Mesenchymal stem cell (in vitro differentiated cells and primary cell): ENCODE results near the gene LOXL3.

Experiments used
- DNase-seq: peaks from one replicate; pipeline ENCODE4 v3.0.0-alpha.2; 2013
- H2AFZ ChIP-seq: one replicate; pipeline ENCODE4 v1.6.1; 2013; ENCODE audit warnings: low read depth, mild to moderate bottlenecking, control low read depth, inconsistent platforms, low read length, moderate library complexity
- H2AK5ac ChIP-seq: 2 replicates; pipeline ENCODE4 v1.6.1; 2013; ENCODE audit warnings: low read length, moderate library complexity, mild to moderate bottlenecking, inconsistent platforms; ENCODE audit not compliant: severe bottlenecking
- H2BK120ac ChIP-seq: one replicate; pipeline ENCODE4 v1.6.1; 2013; ENCODE audit warnings: low read depth, mild to moderate bottlenecking, inconsistent platforms, low read length, moderate library complexity
- H2BK12ac ChIP-seq, 2 experiments: one replicate each; pipeline ENCODE4 v1.6.1; 2013; ENCODE audit warnings: inconsistent platforms in 2 of 2, low read length in 2 of 2, mild to moderate bottlenecking in 2 of 2, moderate library complexity in 2 of 2, control low read depth in 1 of 2
- H2BK15ac ChIP-seq: one replicate; pipeline ENCODE4 v1.6.1; 2013; ENCODE audit warnings: mild to moderate bottlenecking, low read depth, inconsistent platforms; ENCODE audit not compliant: poor library complexity, severe bottlenecking
- H2BK5ac ChIP-seq: 2 replicates; pipeline ENCODE4 v1.6.1; 2013; ENCODE audit warnings: low read depth, mild to moderate bottlenecking, low read length, control low read depth, inconsistent platforms; ENCODE audit not compliant: poor library complexity, severe bottlenecking
- H3K14ac ChIP-seq, 2 experiments: one replicate each; pipeline ENCODE4 v1.6.1; 2013; ENCODE audit warnings: inconsistent platforms in 2 of 2, low read length in 2 of 2, control low read depth in 1 of 2, mild to moderate bottlenecking in 1 of 2, moderate library complexity in 1 of 2
- H3K18ac ChIP-seq, 2 experiments: one replicate each; pipeline ENCODE4 v1.6.1; 2013; ENCODE audit warnings: inconsistent platforms in 2 of 2, low read length in 2 of 2, control low read depth in 1 of 2, low read depth in 1 of 2, mild to moderate bottlenecking in 1 of 2
- H3K23ac ChIP-seq, 2 experiments: one replicate each; pipeline ENCODE4 v1.6.1; 2013; ENCODE audit warnings: inconsistent platforms in 2 of 2, low read length in 2 of 2, mild to moderate bottlenecking in 2 of 2, moderate library complexity in 2 of 2, control low read depth in 1 of 2
- H3K27ac ChIP-seq: 2 replicates; pipeline ENCODE4 v1.5.1; 2013; ENCODE audit warnings: mild to moderate bottlenecking, moderate library complexity, low read length, control low read depth, inconsistent platforms; ENCODE audit not compliant: poor library complexity, severe bottlenecking
- H3K27me3 ChIP-seq, 2 experiments: 2 replicates each; pipeline versions ENCODE4 v1.6.1 to v1.7.0; 2013; ENCODE audit warnings: low read length in 2 of 2, mild to moderate bottlenecking in 2 of 2, moderate library complexity in 2 of 2, control low read depth in 1 of 2, inconsistent platforms in 1 of 2; ENCODE audit not compliant: control insufficient read depth in 1 of 2, insufficient read depth in 1 of 2
- H3K36me3 ChIP-seq, 2 experiments: 2 replicates each; pipeline versions ENCODE4 v1.6.1 to v1.7.0; 2013; ENCODE audit warnings: low read length in 2 of 2, control low read depth in 1 of 2, inconsistent platforms in 1 of 2, low read depth in 1 of 2, mild to moderate bottlenecking in 1 of 2; ENCODE audit not compliant: insufficient read depth in 2 of 2, control insufficient read depth in 1 of 2
- H3K4ac ChIP-seq, 2 experiments: one replicate each; pipeline ENCODE4 v1.6.1; 2013; ENCODE audit warnings: inconsistent platforms in 2 of 2, low read length in 2 of 2, mild to moderate bottlenecking in 2 of 2, moderate library complexity in 2 of 2, control low read depth in 1 of 2, low read depth in 1 of 2
- H3K4me1 ChIP-seq: 2 replicates; pipeline ENCODE4 v1.6.1; 2013; ENCODE audit warnings: low read depth, low read length, control low read depth; ENCODE audit not compliant: control insufficient read depth, insufficient read depth
- H3K4me2 ChIP-seq: 2 replicates; pipeline ENCODE4 v1.6.1; 2013; ENCODE audit warnings: low read length, mild to moderate bottlenecking, inconsistent platforms; ENCODE audit not compliant: poor library complexity, severe bottlenecking
- H3K4me3 ChIP-seq, 2 experiments: 2 replicates each; pipeline versions ENCODE4 v1.5.1 to v1.7.0; 2013; ENCODE audit warnings: low read length in 2 of 2, mild to moderate bottlenecking in 2 of 2, control low read depth in 1 of 2, low read depth in 1 of 2; ENCODE audit not compliant: insufficient read depth in 1 of 2
- H3K79me1 ChIP-seq: replicated peaks from 2 replicates; pipeline ENCODE4 v1.6.1; 2013; ENCODE audit warnings: mild to moderate bottlenecking, control low read depth, low read length, inconsistent platforms; ENCODE audit not compliant: poor library complexity, severe bottlenecking
- H3K9ac ChIP-seq: 2 replicates; pipeline ENCODE4 v1.7.0; 2013; ENCODE audit warnings: mild to moderate bottlenecking, low read length, moderate library complexity
- H3K9me3 ChIP-seq: 2 replicates; pipeline ENCODE4 v1.7.0; 2013; ENCODE audit warnings: mild to moderate bottlenecking, low read length; ENCODE audit not compliant: control insufficient read depth
- H4K8ac ChIP-seq: one replicate; pipeline ENCODE4 v1.6.1; 2013; ENCODE audit warnings: inconsistent platforms, mild to moderate bottlenecking, low read length, moderate library complexity
- H4K91ac ChIP-seq: one replicate; pipeline ENCODE4 v1.6.1; 2013; ENCODE audit warnings: mild to moderate bottlenecking, low read length, inconsistent platforms
- WGBS: methylation state at CpG from one replicate; pipeline ENCODE4 v1.1.7; 2013; ENCODE audit warnings: mixed read lengths; 5-methylcytosine and 5-hydroxymethylcytosine counted together

LOXL3 gene

DNA sequence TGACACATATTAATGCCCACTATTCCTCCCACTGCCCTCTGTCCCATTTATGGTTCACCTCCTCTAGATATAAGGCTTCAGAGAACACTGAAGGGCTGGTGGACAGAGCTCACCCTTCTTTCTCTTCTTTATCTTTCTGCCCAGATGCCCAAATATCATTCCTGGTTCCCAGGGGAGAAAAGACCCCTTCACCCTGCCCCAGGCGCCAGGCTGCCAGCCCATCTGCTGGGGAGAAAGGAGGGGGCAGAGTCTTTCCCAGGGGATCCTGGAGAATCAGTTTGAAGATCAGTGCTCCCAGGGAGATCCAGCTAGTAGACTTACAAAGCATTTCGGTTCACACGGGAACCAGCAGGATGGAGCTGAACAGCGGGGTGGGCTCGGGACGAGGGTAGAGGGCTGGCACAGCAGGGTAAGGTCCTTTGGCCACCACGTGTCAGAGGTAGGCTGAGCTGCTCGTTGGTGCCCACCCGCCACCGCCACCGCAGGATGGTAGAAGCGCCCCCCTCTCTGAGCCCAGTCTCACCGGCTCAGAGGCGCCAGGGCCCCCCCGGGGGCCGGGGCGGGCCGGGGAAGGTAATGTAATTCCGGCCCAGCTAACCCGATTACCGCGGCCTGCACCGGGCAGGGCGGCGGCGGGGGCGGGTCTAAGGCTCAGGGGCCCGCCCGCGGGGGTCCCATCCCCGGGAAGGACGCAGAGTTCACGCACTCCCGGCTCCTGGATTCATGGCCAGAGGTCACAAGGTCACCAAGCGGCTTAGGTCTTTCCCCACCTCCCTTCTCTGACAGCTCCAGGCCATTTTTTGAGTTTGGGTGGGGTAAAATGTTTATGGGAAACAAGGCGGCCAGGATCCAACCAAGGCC, 40.8 kb downstream of the LOXL3 start:
- Histone ChIP-seq H3K36me3 (peaks cover 0 to 3% of the 10 kb centered on the region in 2 experiments), H2AK5ac (no peak overlapping the region), H3K4ac (no peak overlapping the region), H3K27me3 (peaks cover 75 to 83% of the 10 kb centered on the region in 2 experiments), H3K27ac (no peak overlapping the region), H4K8ac (no peak overlapping the region), H2BK15ac (no peak overlapping the region), H2BK120ac (no peak overlapping the region), H3K79me1 (no peaks in the 10 kb centered on the region), H3K4me1 (peaks cover 21% of the 10 kb centered on the region), H3K4me3 (no peak overlapping the region), H3K23ac (peak overlapping the region in 1 of 2 experiments; percentile 77), H2BK5ac (no peak overlapping the region), H3K9ac (no peak overlapping the region), H3K14ac (no peak overlapping the region), H2AFZ (no peak overlapping the region), H4K91ac (no peak overlapping the region), H2BK12ac (no peak overlapping the region), H3K18ac (no peak overlapping the region), H3K9me3 (no peaks in the 10 kb centered on the region), H3K4me2 (no peak overlapping the region)
- 2% methylated on average over 34 of the region's 36 CpGs for WGBS
- no peak for DNase-seq

DNA sequence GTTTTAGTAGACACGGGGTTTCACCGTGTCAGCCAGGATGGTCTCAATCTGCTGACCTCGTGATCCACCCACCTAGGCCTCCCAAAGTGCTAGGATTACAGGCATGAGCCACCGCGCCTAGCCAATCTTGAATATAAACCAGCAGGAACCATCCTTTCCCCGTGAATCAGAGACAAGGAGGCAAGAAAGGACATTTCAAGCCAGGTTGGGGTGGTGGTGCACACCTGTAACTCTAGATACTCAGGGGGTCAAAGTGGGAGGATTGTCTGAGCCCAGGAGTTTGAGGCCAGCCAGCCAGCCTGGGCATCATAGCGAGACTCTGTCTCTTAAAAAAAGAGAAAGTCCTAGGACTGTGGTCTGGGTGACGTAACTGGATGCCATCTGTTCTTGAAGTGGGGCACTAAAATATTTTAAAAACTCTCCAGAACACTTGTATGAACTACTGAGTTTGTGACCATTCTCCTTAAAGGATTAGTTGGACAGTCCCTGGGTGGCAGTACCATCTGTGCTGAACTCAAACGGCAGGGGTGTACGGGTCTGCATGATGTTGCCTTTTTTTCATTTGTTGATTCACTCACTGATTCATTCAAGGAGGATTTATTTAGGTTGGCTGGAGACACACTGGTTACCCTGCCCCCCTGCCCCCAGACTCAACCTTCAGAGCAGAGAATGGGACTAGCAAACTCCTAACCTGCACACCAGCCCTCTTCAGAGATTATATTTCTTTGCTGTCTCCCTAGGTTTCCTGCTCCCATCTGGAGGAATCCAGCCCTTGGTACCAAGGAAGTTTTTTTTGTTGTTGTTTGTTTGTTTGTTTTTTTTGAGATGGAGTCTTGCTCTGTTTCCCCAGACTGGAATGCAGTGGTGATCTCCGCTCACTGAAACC, 42.4 kb downstream of the LOXL3 start:
- Histone ChIP-seq H2BK5ac (no peak overlapping the region), H3K23ac (no peak overlapping the region), H3K4me2 (no peak overlapping the region), H3K27ac (no peak overlapping the region), H2BK120ac (no peak overlapping the region), H2BK12ac (no peak overlapping the region), H4K91ac (no peak overlapping the region), H2AFZ (no peak overlapping the region), H2BK15ac (no peak overlapping the region), H4K8ac (no peak overlapping the region), H2AK5ac (no peak overlapping the region), H3K14ac (no peak overlapping the region), H3K4me3 (no peak overlapping the region), H3K27me3 (peaks cover 60 to 67% of the 10 kb centered on the region in 2 experiments), H3K18ac (no peak overlapping the region), H3K36me3 (peaks cover 0 to 3% of the 10 kb centered on the region in 2 experiments), H3K79me1 (peaks cover 7% of the 10 kb centered on the region), H3K9me3 (no peaks in the 10 kb centered on the region), H3K9ac (no peak overlapping the region), H3K4me1 (peaks cover 30% of the 10 kb centered on the region), H3K4ac (no peak overlapping the region)
- WGBS: 66% methylated on average over 10 of the region's 11 CpGs
- no peak for DNase-seq

DNA sequence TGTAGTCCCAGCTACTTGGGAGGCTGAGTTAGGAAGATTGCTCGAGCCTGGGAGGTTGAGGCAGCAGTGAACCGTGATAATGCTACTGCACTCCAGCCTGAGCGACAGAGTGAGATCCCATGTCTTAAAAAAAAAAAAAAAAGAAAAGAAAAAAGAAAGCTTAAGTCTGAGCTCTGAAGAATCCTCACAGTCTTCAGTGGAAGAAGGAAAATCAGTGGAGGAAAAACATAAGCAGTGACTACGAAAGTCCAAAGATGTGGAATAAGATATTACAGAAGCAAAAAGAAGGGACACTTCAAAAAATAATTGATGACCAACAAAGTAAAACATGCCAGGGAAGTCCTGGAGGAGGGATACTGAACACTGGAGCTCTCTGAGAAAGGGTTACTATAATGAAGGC, 43.5 kb downstream of the LOXL3 start:
- H3K79me1 ChIP-seq: peaks cover 13% of the 10 kb centered on the region
- no peak overlapping the region for H3K23ac ChIP-seq
- H3K4me1 ChIP-seq: peaks cover 31% of the 10 kb centered on the region
- no peak overlapping the region for H2BK120ac ChIP-seq
- H4K91ac ChIP-seq: no peak overlapping the region
- no peak overlapping the region for H2AK5ac ChIP-seq
- H3K36me3 ChIP-seq: peaks cover 7 to 8% of the 10 kb centered on the region in 2 experiments
- DNase-seq: no peak
- H3K4ac ChIP-seq: no peak overlapping the region
- no peaks in the 10 kb centered on the region for H3K9me3 ChIP-seq
- no peak overlapping the region for H4K8ac ChIP-seq
- H2BK5ac ChIP-seq: no peak overlapping the region
- no peak overlapping the region for H2BK12ac ChIP-seq
- H3K27ac ChIP-seq: no peak overlapping the region
- H2AFZ ChIP-seq: no peak overlapping the region
- 84% methylated on average over 4 of the region's 4 CpGs for WGBS
- H3K4me3 ChIP-seq: no peak overlapping the region
- no peak overlapping the region for H3K4me2 ChIP-seq
- no peak overlapping the region for H3K18ac ChIP-seq
- H2BK15ac ChIP-seq: no peak overlapping the region
- H3K27me3 ChIP-seq: peaks cover 49 to 57% of the 10 kb centered on the region in 2 experiments
- H3K14ac ChIP-seq: no peak overlapping the region
- H3K9ac ChIP-seq: no peak overlapping the region
